ENCODE measurements around the gene PTPRM.

Gene PTPRM

DNA sequence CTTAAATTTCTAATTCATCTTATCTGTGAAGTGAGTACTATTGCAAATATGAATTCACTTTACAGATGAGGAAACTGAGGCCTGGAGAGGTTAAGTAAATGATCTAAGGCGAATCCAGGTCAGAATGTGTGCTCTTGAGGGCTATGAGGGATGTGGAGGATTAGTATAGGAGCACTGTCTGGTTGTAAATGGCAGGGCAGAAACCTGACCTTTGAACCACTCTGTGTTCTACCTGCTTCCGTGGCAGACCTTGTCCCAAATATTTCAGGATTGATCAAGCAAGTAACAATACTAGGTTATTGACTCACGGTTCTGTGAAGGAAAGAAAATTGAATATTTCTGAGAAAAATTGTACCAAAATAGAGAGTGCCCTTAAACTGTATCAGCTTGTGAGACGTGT lies 74.7 kb downstream of the PTPRM start:
- TF ChIP-seq, protein P1, sequence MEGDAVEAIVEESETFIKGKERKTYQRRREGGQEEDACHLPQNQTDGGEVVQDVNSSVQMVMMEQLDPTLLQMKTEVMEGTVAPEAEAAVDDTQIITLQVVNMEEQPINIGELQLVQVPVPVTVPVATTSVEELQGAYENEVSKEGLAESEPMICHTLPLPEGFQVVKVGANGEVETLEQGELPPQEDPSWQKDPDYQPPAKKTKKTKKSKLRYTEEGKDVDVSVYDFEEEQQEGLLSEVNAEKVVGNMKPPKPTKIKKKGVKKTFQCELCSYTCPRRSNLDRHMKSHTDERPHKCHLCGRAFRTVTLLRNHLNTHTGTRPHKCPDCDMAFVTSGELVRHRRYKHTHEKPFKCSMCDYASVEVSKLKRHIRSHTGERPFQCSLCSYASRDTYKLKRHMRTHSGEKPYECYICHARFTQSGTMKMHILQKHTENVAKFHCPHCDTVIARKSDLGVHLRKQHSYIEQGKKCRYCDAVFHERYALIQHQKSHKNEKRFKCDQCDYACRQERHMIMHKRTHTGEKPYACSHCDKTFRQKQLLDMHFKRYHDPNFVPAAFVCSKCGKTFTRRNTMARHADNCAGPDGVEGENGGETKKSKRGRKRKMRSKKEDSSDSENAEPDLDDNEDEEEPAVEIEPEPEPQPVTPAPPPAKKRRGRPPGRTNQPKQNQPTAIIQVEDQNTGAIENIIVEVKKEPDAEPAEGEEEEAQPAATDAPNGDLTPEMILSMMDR (conservative IDR thresholded peaks at IDR 0.05): no peak
- no peak overlapping the region for H3K27ac ChIP-seq

DNA sequence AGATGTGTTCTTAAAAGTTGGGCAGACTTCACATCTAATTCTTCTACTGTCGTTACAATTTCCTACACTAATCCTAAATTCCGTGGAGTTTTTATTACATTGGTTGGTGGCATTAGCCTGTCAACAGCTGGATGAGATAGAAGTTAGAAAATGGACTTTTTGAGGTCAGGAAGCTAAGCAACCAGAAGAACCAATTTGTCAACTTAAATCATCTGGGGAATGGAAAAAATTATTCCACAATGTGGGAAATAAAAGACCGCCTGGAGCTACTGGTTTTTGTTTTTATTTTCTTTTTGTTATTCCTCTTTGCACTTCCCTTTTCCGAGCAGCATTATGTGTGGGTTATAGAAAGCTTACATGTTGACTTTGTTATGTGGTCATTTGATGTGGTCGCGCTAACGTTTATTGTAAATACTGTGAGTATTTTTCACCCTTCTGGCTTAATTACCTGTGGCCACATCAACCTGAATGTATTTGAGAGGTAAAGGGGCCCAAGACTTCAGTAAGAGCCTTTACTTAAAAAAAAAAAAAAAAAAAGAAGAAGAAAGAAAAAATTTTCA lies 75.3 kb downstream of the PTPRM start:
- TF ChIP-seq, protein P1 (conservative IDR thresholded peaks at IDR 0.05): no peak
- no peak overlapping the region for H3K27ac ChIP-seq

DNA sequence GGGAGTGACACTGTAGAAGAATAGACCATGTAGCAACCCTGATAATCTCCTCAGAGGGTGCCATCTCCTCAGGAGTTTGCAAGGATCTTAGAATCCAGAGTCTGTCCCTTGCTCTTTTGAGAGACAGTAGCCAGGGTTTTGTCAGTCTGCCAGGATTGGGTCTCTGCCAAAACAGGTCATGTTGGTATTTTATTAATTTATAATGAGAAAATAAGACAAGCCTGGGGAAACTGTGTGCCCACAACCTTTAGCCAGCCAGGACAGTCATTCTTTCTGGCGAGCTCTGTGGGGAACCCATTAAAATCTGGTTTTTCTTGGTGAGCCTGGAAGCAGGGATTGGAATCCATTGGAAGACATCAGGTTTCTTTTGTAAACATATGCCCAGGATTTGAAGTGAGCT lies 78.6 kb downstream of the PTPRM start:
- TF ChIP-seq, protein P1 (conservative IDR thresholded peaks at IDR 0.05): no peak
- H3K27ac ChIP-seq: peak overlapping the region; percentile 72

DNA sequence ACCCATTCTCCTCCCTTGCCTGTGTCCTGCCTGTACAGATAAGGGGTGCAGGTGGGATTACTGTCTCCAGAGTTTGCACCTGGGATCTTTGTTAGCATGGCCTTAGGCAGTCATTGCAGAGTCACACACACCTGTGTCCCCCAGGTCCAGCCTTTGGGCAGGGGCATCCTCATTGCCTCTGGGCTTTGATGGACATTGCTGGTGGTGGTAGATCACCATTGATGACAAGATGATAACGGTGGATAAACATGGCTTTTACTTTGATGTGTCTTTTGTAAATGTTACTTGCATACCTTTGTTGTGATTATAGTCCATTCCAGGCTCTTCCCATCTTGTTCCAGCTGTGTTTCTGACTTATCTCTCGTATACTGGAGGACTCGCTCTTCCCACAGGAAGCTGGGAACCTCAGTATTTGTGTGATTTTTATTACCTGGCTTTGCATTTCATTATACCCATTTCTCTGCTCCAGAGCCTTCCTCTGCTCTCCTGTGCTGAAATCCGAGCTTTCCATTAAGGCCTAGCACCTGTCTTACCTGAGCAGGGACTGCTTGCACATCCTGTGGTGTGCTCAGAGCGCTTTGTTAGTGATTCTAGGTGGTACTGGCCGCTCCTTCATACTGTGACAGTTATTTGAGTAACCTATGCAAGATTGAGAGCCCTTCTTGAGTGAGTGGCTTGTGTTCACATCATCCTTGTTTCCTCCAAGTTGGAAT lies 79.2 kb downstream of the PTPRM start:
- H3K27ac ChIP-seq: peak overlapping the region; percentile 72
- TF ChIP-seq, protein P1 (conservative IDR thresholded peaks at IDR 0.05): no peak

DNA sequence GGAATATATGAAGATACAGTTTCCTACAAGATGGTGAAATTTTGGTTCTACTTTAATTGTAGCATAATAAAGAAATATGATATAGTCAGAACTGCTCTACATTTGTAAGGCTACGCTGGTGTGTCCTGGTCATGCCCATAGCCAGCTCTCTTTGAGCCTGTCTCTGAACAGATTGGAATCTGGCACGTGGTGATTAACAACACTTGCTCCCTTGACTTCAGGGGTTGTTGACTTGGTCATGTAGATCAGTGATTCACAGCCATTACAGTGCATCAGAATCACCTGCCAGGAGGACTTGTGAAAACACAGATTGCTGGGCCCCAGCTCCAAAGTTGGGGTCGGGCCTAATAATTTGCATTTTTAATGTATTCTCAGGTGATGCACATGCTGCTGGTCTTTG lies 80.4 kb downstream of the PTPRM start:
- TF ChIP-seq, protein P1 (conservative IDR thresholded peaks at IDR 0.05): no peak

DNA sequence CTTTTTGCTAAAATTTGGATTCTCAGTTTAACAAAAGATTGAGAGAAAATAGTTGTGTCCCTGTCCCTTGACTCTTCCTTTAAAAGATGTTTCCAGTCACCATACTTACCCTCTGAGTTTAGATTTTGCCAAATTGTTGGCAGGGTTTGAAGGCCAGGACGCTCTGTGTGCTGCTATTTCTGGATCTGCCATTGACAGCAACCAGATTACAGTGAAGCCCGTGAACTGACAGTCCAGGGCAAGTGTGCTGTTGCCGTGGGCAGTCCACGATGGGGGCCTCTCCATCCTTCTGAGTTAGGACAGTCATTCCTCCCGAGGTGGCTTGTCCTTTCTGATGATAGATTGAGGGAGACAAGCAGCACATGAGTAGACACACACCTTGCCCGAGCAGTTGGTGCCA lies 89.9 kb downstream of the PTPRM start:
- TF ChIP-seq, protein P1 (conservative IDR thresholded peaks at IDR 0.05): no peak
- no peak overlapping the region for H3K27ac ChIP-seq

More for the DNA sequence above, 80.4 kb downstream of the PTPRM start:
- no peak overlapping the region for H3K27ac ChIP-seq

DNA sequence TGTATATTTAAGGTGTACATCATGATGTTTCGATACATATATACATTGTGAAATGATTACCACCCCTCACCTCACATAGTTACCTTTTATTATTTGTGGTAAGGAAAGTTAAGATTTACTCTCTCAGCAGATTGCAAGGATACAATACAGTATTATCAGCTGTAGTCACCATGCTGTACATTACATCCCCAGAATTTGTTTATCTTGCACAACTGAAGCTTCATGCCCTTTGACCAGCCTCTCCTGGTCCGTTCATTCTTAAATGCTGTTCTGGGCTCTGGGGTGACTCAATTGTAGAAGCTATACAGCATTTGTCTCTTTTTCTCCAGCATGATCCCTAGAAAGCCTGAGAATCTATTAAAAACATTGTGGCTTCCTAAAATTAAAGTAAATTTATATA lies 90.8 kb downstream of the PTPRM start:
- TF ChIP-seq, protein P1 (conservative IDR thresholded peaks at IDR 0.05): no peak
- no peak overlapping the region for H3K27ac ChIP-seq
